HEK293 (cell line): Measurements from ENCODE around the gene SMC1B.

Source experiments
- SALL2 ChIP-seq: fragments of 450-650 bp; formaldehyde crosslinking; IDR thresholded peaks from 2 replicates; pipeline ENCODE4 v1.5.0; 2017; ENCODE audit warnings: missing biosample characterization, mild to moderate bottlenecking, missing genetic modification characterization, borderline replicate concordance
- ZNF169 ChIP-seq: fragments of 450-650 bp; formaldehyde crosslinking; IDR thresholded peaks from 2 replicates; pipeline ENCODE4 v1.5.1; 2016; ENCODE audit warnings: missing biosample characterization, missing genetic modification characterization
- ZNF830 ChIP-seq: fragments of 450-650 bp; IDR thresholded peaks from 2 replicates; pipeline ENCODE4 v1.5.0; 2018; ENCODE audit warnings: missing biosample characterization, missing genetic modification characterization, low read depth, mild to moderate bottlenecking, moderate library complexity
- TF ChIP-seq, protein P1 (sequence below): fragments of 450-650 bp; formaldehyde crosslinking; IDR thresholded peaks from 2 replicates; pipeline ENCODE4 v1.5.1; 2016; ENCODE audit warnings: missing biosample characterization, missing genetic modification characterization

DNA sequence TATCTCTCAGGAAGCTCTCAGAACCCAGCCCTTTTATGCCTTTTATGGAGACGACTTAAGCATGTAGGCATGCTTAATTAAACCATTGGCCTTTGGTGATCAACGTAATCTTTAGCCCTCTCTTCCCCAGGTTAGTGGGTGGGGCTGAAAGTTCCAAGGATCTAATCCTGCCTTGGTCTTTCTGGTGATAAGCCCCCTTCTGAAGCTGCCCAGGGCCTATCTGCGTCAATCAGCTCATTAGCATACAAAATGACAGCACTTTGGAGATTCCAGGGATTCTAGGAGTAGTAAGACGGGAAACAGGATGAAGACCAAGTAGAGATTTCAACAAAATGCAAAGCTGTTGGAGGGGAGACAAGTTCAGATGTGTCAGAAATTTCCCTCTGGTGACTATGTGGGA, 100.5 kb downstream of the SMC1B start:
- TF ChIP-seq ZNF830 (no peak), ZNF169 (no peak), SALL2 (tag by site-specific recombination) (no peak)
- TF ChIP-seq, protein P1, sequence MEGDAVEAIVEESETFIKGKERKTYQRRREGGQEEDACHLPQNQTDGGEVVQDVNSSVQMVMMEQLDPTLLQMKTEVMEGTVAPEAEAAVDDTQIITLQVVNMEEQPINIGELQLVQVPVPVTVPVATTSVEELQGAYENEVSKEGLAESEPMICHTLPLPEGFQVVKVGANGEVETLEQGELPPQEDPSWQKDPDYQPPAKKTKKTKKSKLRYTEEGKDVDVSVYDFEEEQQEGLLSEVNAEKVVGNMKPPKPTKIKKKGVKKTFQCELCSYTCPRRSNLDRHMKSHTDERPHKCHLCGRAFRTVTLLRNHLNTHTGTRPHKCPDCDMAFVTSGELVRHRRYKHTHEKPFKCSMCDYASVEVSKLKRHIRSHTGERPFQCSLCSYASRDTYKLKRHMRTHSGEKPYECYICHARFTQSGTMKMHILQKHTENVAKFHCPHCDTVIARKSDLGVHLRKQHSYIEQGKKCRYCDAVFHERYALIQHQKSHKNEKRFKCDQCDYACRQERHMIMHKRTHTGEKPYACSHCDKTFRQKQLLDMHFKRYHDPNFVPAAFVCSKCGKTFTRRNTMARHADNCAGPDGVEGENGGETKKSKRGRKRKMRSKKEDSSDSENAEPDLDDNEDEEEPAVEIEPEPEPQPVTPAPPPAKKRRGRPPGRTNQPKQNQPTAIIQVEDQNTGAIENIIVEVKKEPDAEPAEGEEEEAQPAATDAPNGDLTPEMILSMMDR (tag by site-specific recombination): no peak
